GM08714 (cell line): ENCODE results near the gene SH3PXD2A.

ENCODE experiments used
- H3K4me3 ChIP-seq: fragments of 200-500 bp; sonication (Bioruptor generic); 2 replicates; pipeline ENCODE4 v1.5.1; 2014; ENCODE audit warnings: mild to moderate bottlenecking, low read length, inconsistent platforms
- ZNF274 ChIP-seq: IDR thresholded peaks from 2 replicates; pipeline ENCODE4 v1.6.1; 2012; ENCODE audit warnings: mild to moderate bottlenecking, low read depth, low read length

The SH3PXD2A gene

DNA sequence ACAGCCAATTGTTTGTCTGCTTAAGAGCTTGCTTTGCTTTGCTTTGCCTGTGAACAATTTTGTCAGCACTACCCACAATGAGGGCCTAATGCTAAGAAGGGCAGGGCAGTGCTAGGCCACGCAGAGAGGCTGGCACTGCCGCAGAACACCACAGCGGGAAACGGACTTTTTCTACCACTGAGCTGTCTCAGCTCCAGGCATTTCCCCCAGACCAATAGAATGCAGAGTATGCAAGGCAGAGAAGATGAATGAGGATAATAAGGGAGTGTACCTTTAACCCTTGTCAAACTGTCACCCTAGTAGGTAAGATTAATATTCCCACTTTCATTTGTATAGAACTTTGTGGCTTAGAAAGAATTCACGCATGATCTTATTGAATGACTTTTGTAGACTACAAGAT, 104.5 kb downstream of the SH3PXD2A start:
- TF ChIP-seq ZNF274 = no peak
- H3K4me3 ChIP-seq = no peak overlapping the region

DNA sequence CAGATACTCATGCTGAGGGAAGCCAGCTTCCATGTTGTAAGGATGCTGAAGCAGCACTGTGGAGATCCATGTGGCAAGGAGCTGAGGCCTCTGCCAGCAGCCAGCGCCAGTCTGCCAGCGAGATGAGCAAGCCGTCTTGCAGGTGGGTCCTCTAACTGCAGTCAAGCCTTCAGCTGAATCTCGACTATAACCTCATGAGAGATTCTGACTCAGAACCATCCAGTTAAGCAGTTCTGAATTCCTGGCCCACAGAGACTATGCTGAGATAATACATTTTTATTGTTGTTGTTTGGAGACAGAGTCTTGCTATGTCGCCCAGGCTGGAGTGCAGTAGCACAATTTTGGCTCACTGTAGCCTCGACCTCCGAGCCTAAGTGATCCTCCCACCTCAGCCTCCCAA, 105.6 kb downstream of the SH3PXD2A start:
- H3K4me3 ChIP-seq = no peak overlapping the region
- no peak for TF ChIP-seq ZNF274

GRCh38 chr10:103748020-103748419, 107.4 kb downstream of the SH3PXD2A start:
- no peak for TF ChIP-seq ZNF274
- no peak overlapping the region for H3K4me3 ChIP-seq

DNA sequence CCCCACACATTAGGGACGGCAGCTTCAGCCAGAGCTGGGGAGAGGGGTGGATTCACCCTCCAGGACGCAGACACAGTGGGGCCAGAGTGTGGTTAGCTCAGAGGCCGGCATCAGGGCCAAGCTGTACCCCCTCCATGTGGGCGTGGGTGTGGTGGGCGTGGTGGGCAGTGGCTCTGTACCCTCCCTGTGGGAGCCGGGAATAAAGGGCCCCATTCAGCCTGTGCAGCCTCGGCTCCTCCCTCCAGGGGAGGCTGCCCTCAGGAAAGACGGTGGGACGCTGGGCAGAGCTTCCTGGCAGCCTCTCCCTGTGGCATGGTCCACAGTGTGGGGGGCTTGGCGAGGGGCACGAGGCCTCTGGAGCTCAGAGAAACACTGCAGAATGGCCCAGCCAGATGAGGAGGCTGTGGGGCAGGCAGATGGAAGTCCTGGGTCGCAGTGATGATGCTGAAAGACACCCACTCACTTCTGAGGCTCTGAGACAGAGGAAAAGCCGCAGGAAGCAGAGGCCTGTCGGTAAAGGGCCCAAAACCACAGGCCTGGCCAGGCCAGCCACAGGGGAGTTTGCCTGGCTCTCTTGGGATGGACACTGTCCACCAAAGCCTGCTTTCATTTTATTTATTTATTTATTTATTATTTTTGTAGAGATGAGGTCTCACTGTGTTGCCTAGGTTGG, 108.0 kb downstream of the SH3PXD2A start:
- no peak for TF ChIP-seq ZNF274
- no peak overlapping the region for H3K4me3 ChIP-seq

DNA sequence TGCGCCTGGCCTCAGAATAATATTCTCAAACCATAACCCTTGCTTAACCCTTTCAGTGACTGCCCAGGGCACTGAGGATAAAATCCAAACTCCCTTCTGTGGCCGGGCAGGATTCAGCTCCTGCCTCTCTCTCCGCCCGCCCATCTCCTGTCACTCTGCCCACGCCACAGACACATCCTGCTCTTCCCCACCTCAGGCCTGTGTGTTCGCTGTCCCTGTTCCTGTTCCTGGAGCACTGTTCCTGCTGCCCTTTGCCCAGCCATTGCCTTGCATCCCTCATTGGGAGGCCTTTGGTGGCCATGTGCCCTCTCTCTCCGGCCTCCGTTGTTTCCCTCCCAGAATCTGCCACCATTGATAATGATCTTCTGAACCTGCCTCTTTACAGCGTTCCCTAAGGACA, 108.8 kb downstream of the SH3PXD2A start:
- no peak overlapping the region for H3K4me3 ChIP-seq

DNA sequence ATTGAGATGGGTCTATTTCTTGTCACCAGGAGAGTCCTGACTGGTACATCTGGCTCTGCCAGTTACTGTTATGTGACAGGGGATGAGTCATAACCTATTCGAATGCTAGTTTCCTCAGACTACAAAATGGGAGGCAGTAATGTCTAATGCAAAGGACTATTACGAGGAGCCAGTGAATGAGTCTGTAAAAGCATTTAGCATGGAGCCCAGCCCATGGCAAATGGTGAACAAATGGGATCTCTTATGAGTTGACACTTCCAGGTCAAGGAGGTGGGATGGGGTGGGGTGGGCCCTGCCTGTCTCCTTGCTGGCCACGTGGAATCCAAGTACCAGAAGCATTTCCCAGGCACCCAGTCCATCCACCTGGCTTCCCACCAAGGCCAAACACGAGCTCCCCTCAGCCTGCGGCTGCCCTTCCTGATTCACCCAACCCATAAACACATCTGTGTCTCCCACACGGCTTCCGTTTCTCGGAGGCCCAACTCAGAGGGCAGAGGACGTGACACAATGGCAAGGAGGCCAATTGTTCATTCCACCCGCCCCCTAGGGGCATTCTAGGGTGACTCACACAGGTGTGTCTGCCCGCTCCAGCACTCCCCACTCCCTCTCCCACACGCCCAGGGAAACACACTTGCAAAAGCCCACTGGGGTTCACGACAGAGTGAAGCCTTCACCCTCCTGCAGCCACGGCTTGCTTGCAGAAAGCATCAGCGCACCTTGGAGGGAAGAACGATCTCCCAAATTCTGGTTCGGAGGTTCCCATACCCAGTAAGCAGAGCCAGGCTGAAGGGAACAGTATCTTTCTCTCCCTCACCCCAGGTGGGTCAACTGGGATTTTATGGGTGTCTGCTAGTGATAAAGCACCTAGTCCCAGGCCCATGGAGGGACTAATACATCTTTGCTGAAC, 109.8 kb downstream of the SH3PXD2A start:
- H3K4me3 ChIP-seq = no peak overlapping the region
- no peak for TF ChIP-seq ZNF274

More for the DNA sequence above, 108.8 kb downstream of the SH3PXD2A start:
- no peak for TF ChIP-seq ZNF274

DNA sequence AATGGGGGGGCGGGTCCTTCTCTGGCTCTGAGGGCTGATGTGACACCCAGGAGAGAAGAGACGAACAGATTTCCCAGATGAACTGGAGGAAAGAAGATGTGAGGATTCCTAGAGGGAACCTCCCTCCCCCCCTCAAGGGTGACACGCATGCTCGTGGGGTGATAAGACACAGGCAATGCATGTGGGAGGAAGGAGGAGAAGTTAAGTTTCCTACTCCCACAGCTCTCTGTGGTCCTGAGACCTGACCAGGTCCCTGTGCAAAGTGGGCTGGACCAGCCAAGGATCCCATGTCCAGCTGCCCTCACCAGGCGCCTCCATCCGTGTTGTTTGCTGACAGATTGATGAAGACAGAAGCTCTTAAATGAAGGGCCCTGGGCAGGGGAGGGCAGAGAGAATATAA, 112.6 kb downstream of the SH3PXD2A start:
- no peak overlapping the region for H3K4me3 ChIP-seq
- no peak for TF ChIP-seq ZNF274

- H3K4me3 ChIP-seq = no peak overlapping the region
- TF ChIP-seq ZNF274 = no peak
These were observed 114.8 kb downstream of the SH3PXD2A start for GRCh38 chr10:103740611-103741010.

DNA sequence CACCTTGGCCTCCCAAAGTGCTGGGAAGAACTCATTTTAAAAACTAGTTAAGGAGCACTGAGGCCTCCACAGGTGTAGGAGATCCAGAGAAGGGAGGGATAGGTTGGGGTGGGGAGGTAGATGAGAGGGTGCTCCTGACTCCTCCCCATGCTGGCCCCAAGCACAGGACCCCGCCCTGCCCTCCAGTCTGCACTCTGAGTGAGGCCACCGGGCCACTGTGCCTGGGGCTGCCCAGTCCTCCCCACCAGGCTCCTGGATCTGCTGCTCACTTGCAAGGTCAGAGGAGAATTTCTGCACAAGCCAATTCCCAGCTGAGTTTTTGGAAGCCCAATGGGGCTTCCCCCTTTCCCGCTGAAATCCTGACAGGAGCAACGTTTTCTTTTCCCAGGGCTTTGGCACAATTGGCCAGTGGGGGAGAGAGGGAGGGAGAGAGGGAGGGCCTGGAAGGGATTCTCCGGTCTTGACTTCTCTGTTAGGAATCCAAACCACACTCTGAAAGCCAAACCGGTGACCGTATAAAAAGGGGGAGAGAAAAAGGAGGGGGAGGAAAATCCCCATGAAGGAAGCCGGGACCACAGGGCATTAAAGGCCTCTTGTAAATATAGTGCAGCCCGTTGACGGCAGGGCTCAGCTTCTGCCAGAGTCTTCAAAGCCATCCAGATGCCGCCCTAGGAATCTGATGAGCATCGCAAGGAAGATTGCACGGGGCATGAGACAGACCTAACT, 116.2 kb downstream of the SH3PXD2A start:
- H3K4me3 ChIP-seq = no peak overlapping the region
- TF ChIP-seq ZNF274 = no peak

GRCh38 chr10:103737735-103738367, 117.5 kb downstream of the SH3PXD2A start:
- no peak for TF ChIP-seq ZNF274
- no peak overlapping the region for H3K4me3 ChIP-seq

DNA sequence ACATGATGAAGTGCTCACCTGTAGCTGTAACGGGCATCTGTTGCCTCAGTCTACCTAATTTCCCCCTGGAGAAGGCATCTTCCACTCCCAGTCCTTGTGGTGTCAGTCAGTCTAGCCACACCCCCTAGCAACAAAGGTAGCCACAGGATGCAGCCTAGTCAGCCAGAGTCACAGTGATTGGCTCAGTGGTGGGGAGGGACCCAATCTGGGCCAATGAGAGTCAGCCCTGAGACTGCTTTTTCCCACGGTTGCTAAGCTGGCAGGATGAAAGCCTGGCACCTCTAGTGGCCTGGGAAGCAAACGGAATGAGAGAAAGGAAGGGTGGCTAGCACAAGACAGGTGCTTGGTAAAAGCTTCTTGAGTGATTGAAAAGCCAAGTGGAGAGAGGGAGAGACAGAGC, 118.6 kb downstream of the SH3PXD2A start:
- no peak overlapping the region for H3K4me3 ChIP-seq
- TF ChIP-seq ZNF274 = no peak

- no peak for TF ChIP-seq ZNF274
- no peak overlapping the region for H3K4me3 ChIP-seq
These were observed 119.3 kb downstream of the SH3PXD2A start for GRCh38 chr10:103736044-103736443.

- no peak for TF ChIP-seq ZNF274
These were observed 120.6 kb downstream of the SH3PXD2A start for GRCh38 chr10:103734731-103735130.

DNA sequence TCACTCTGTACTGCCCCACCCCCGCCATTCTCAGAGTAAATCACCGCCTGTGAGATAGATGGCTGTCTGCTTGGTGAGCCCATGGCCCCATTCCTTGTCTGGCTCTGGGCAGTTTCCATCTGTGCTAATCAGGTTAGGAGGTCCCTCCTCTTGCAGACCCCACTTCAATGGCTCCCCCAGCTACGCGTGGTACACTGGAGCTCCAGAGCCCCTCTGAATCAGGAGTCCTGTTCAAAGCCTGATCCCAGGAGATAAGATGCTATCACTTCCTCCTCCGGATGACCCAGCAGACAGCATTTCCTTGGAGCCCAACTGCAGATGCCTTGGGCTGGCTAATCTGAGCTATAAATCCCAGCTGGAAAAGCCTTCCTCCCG, 122.3 kb downstream of the SH3PXD2A start:
- H3K4me3 ChIP-seq = no peak overlapping the region
- TF ChIP-seq ZNF274 = no peak

More at GRCh38 chr10:103734731-103735130, 120.6 kb downstream of the SH3PXD2A start:
- H3K4me3 ChIP-seq = no peak overlapping the region
